H9 (cell line): ENCODE measurements around the gene CALHM6. TPM values are rescaled to one million over a fixed set of nuclear protein-coding genes. Genes with fewer than 3 reads are reported as not detected.

Experiments
- DNase-seq: peaks from one replicate; pipeline ENCODE4 v3.0.0-alpha.2; 2017
- H2AFZ ChIP-seq: one replicate; pipeline ENCODE4 v1.6.1; 2013; ENCODE audit warnings: mild to moderate bottlenecking, low read length, control low read depth, moderate library complexity
- H2AK5ac ChIP-seq: 2 replicates; pipeline ENCODE4 v1.6.1; 2013; ENCODE audit warnings: low read length, control low read depth, mixed read lengths; ENCODE audit not compliant: insufficient read length
- H2BK120ac ChIP-seq: one replicate; pipeline ENCODE4 v1.6.1; 2013; ENCODE audit warnings: low read depth, mild to moderate bottlenecking, low read length, control low read depth, inconsistent platforms; ENCODE audit not compliant: poor library complexity, severe bottlenecking
- H2BK12ac ChIP-seq: 2 replicates; pipeline ENCODE4 v1.6.1; 2013; ENCODE audit warnings: low read length, control low read depth, mixed read lengths, low read depth; ENCODE audit not compliant: insufficient read length
- H2BK15ac ChIP-seq: 2 replicates; pipeline ENCODE4 v1.6.1; 2013; ENCODE audit warnings: low read depth, low read length, control low read depth
- H2BK20ac ChIP-seq: one replicate; pipeline ENCODE4 v1.6.1; 2013; ENCODE audit warnings: low read depth, mild to moderate bottlenecking, low read length, control low read depth, inconsistent platforms; ENCODE audit not compliant: poor library complexity, severe bottlenecking
- H2BK5ac ChIP-seq: 2 replicates; pipeline ENCODE4 v1.6.1; 2013; ENCODE audit warnings: low read length, control low read depth, mixed read lengths; ENCODE audit not compliant: insufficient read length
- H3K14ac ChIP-seq: 2 replicates; pipeline ENCODE4 v1.6.1; 2013; ENCODE audit warnings: low read length, control low read depth; ENCODE audit not compliant: insufficient read depth
- H3K18ac ChIP-seq: 2 replicates; pipeline ENCODE4 v1.6.1; 2013; ENCODE audit warnings: low read depth, mild to moderate bottlenecking, mixed read lengths, low read length, control low read depth; ENCODE audit not compliant: insufficient read length
- H3K23ac ChIP-seq: 2 replicates; pipeline ENCODE4 v1.6.1; 2013; ENCODE audit warnings: low read length, control low read depth, mixed read lengths, low read depth; ENCODE audit not compliant: insufficient read length
- H3K23me2 ChIP-seq: 2 replicates; pipeline ENCODE4 v1.6.1; 2013; ENCODE audit warnings: low read depth, mild to moderate bottlenecking, mixed read lengths, low read length, control low read depth; ENCODE audit not compliant: insufficient read length, poor library complexity, severe bottlenecking
- H3K27ac ChIP-seq: 2 replicates; pipeline ENCODE4 v1.5.1; 2013; ENCODE audit warnings: low read length, control low read depth, mixed read lengths, low read depth; ENCODE audit not compliant: insufficient read length
- H3K27me3 ChIP-seq: 2 replicates; pipeline ENCODE4 v1.6.1; 2013; ENCODE audit warnings: low read length, control low read depth, inconsistent platforms; ENCODE audit not compliant: insufficient read depth
- H3K4ac ChIP-seq: 2 replicates; pipeline ENCODE4 v1.6.1; 2013; ENCODE audit warnings: low read depth, mild to moderate bottlenecking, control low read depth, inconsistent platforms, low read length, moderate library complexity
- H3K4me1 ChIP-seq: 2 replicates; pipeline ENCODE4 v1.6.1; 2013; ENCODE audit warnings: low read length, control low read depth, inconsistent platforms; ENCODE audit not compliant: insufficient read depth
- H3K4me2 ChIP-seq: 2 replicates; pipeline ENCODE4 v1.6.1; 2013; ENCODE audit warnings: low read length, control low read depth, mixed read lengths; ENCODE audit not compliant: insufficient read length, insufficient read depth
- H3K56ac ChIP-seq: 2 replicates; pipeline ENCODE4 v1.6.1; 2013; ENCODE audit warnings: low read depth, mild to moderate bottlenecking, mixed read lengths, low read length, control low read depth; ENCODE audit not compliant: insufficient read length
- H3K79me1 ChIP-seq: 2 replicates; pipeline ENCODE4 v1.6.1; 2013; ENCODE audit warnings: low read depth, mild to moderate bottlenecking, moderate library complexity, low read length, control low read depth, inconsistent platforms; ENCODE audit not compliant: insufficient read depth, poor library complexity, severe bottlenecking
- H3K79me2 ChIP-seq: 2 replicates; pipeline ENCODE4 v1.6.1; 2013; ENCODE audit warnings: low read length, control low read depth, inconsistent platforms; ENCODE audit not compliant: insufficient read depth
- H3K9ac ChIP-seq: 2 replicates; pipeline ENCODE4 v1.6.1; 2013; ENCODE audit warnings: low read length, control low read depth, mixed read lengths; ENCODE audit not compliant: insufficient read length; ENCODE audit errors: extremely low read depth
- H3K9me3 ChIP-seq: one replicate; pipeline ENCODE4 v1.6.1; 2013; ENCODE audit warnings: low read depth, low read length, inconsistent platforms; ENCODE audit not compliant: control insufficient read depth
- H3T11ph ChIP-seq: one replicate; pipeline ENCODE4 v1.6.1; 2013; ENCODE audit warnings: mild to moderate bottlenecking, low read length, control low read depth, inconsistent platforms
- H4K20me1 ChIP-seq: one replicate; pipeline ENCODE4 v1.6.1; 2013; ENCODE audit not compliant: control insufficient read depth, insufficient read length, insufficient read depth
- H4K5ac ChIP-seq: 2 replicates; pipeline ENCODE4 v1.6.1; 2013; ENCODE audit warnings: low read depth, mild to moderate bottlenecking, mixed read lengths, low read length, control low read depth; ENCODE audit not compliant: insufficient read length
- H4K8ac ChIP-seq: replicated peaks from 2 replicates; pipeline ENCODE4 v1.6.1; 2013; ENCODE audit warnings: low read length, control low read depth, mixed read lengths, low read depth; ENCODE audit not compliant: insufficient read length
- H4K91ac ChIP-seq: 2 replicates; pipeline ENCODE4 v1.6.1; 2013; ENCODE audit warnings: low read depth, mild to moderate bottlenecking, moderate library complexity, mixed read lengths, low read length, control low read depth; ENCODE audit not compliant: insufficient read length
- H3K27ac Mint-ChIP-seq, 3 experiments: 2 replicates in 2 of 3; 3 replicates in 1 of 3; pipeline ENCODE4 v1.8.0; 2020 to 2021; ENCODE audit warnings: mixed read lengths in 3 of 3, mild to moderate bottlenecking in 1 of 3, moderate library complexity in 1 of 3
- H3K27me3 Mint-ChIP-seq: 2 replicates; pipeline ENCODE4 v1.8.0; 2021; ENCODE audit warnings: low read depth, mild to moderate bottlenecking, moderate library complexity, mixed read lengths
- H3K36me3 Mint-ChIP-seq, 3 experiments: 2 replicates in 2 of 3; 3 replicates in 1 of 3; pipeline ENCODE4 v1.8.0; 2020 to 2021; ENCODE audit warnings: low read depth in 3 of 3, mixed read lengths in 3 of 3; ENCODE audit not compliant: insufficient read depth in 1 of 3
- H3K4me1 Mint-ChIP-seq, 2 experiments: 2 replicates each; pipeline ENCODE4 v1.8.0; 2020; ENCODE audit warnings: mixed read lengths in 2 of 2
- H3K4me3 Mint-ChIP-seq, 2 experiments: 2 replicates in 1 of 2; 3 replicates in 1 of 2; pipeline ENCODE4 v1.8.0; 2020 to 2021; ENCODE audit warnings: mild to moderate bottlenecking in 2 of 2, mixed read lengths in 2 of 2, moderate library complexity in 1 of 2
- H3K9me3 Mint-ChIP-seq, 2 experiments: 2 replicates in 1 of 2; 3 replicates in 1 of 2; pipeline ENCODE4 v1.8.0; 2020; ENCODE audit warnings: mild to moderate bottlenecking in 2 of 2, mixed read lengths in 2 of 2, moderate library complexity in 1 of 2
- CTCF ChIP-seq: fragments of 200-600 bp; sonication (generic); conservative IDR thresholded peaks from 3 replicates; pipeline ENCODE4 v1.8.0; 2021; ENCODE audit warnings: antibody characterized with exemption, mild to moderate bottlenecking
- WGBS: extraction: QIAGEN DNeasy Blood & Tissue Kit; methylation state at CpG from one replicate; pipeline ENCODE4 v1.1.7; 2013; ENCODE audit warnings: missing lambda C conversion rate, low lambda C conversion rate, mixed read lengths; ENCODE audit not compliant: insufficient read length; ENCODE audit errors: extremely low coverage; 5-methylcytosine and 5-hydroxymethylcytosine counted together
- total RNA-seq: library from RNA; stranded (reverse); gene quantifications from 2 replicates; pipeline ENCODE4 v1.2.1, GENCODE V29; 2021

Gene CALHM6
- total RNA-seq, 1 experiment from 2014 or later = 0.44 TPM

- no peak for TF ChIP-seq CTCF
- Histone ChIP-seq H2BK20ac (no peak overlapping the region), H3T11ph (no peak overlapping the region), H3K14ac (no peak overlapping the region), H3K4ac (no peak overlapping the region), H3K18ac (no peak overlapping the region), H4K91ac (no peak overlapping the region), H3K9ac (no peak overlapping the region), H2BK12ac (no peak overlapping the region), H3K79me2 (no peaks in the 10 kb centered on the region), H3K23ac (no peak overlapping the region), H3K9me3 (no peaks in the 10 kb centered on the region), H2AFZ (no peak overlapping the region), H2BK15ac (no peak overlapping the region), H3K4me1 (no peaks in the 10 kb centered on the region), H2BK120ac (no peak overlapping the region), H4K20me1 (no peaks in the 10 kb centered on the region), H2BK5ac (no peak overlapping the region), H4K5ac (no peak overlapping the region), H3K79me1 (no peaks in the 10 kb centered on the region), H3K4me2 (no peak overlapping the region), H3K23me2 (no peaks in the 10 kb centered on the region), H3K27me3 (no peaks in the 10 kb centered on the region), H3K56ac (no peak overlapping the region), H4K8ac (no peak overlapping the region), H2AK5ac (no peak overlapping the region), H3K27ac (no peak overlapping the region)
- peaks cover 0 to 1% (median 0%) of the 10 kb centered on the region in 3 experiments; a peak in 1 of 7 replicates for H3K36me3 Mint-ChIP-seq
- no peak for DNase-seq
- H3K4me1 Mint-ChIP-seq = peaks cover 9 to 12% of the 10 kb centered on the region in 2 experiments
- H3K27ac Mint-ChIP-seq = no peak overlapping the region
- H3K4me3 Mint-ChIP-seq = no peak overlapping the region
- no CpG with 5 or more reads among the region's 1 CpG for WGBS
- H3K9me3 Mint-ChIP-seq = peaks cover 3 to 4% of the 10 kb centered on the region in 2 experiments
- H3K27me3 Mint-ChIP-seq = peaks cover 8% of the 10 kb centered on the region; the same call in 1 of the 2 replicates
Observed at GRCh38 chr6:116491610-116492330, 30.6 kb downstream of the CALHM6 start.
